ENCODE measurements around the gene ANXA1.
"Not testable (repeated sequence)": the region's sequence is repeated elsewhere in the genome, so short reads cannot be mapped to it uniquely, and the experiment has no call there.

The ANXA1 gene

GRCh38 chr9:73165911-73166310 is 14.2 kb downstream of the ANXA1 start:
- in situ Hi-C loops (cut with MboI; ENCODE audit: low sequenced_read_pairs) = loop anchor here (10.0 kb wide), 1 partner anchor 61 kb away; no protein-coding TSS in a partner anchor

GRCh38 chr9:73166468-73166867 is 14.8 kb downstream of the ANXA1 start:
- in situ Hi-C loops (cut with MboI; ENCODE audit: low sequenced_read_pairs) = loop anchor here (10.0 kb wide), 1 partner anchor 62 kb away; no protein-coding TSS in a partner anchor

DNA sequence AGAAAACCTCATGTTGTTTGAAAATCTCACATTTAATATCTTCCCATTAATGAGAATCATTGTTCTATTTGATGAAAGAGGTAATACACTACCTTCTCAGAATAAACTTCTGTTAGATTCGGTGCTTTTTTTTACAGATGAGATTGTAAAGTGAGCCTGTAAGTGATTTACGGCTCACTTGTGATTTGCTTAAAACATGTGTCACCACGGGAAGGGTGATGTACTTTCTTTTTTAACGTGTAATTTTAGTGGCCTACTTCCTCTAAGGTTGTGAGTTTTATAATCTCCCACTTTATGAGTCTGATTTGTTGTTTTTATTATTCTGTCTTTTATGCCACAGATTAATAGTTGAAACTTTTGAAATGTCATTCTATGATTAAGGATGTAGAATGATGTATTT is 15.9 kb downstream of the ANXA1 start:
- in situ Hi-C loops (cut with MboI; ENCODE audit: low sequenced_read_pairs) = loop anchor here (10.0 kb wide), 1 partner anchor 63 kb away; no protein-coding TSS in a partner anchor

DNA sequence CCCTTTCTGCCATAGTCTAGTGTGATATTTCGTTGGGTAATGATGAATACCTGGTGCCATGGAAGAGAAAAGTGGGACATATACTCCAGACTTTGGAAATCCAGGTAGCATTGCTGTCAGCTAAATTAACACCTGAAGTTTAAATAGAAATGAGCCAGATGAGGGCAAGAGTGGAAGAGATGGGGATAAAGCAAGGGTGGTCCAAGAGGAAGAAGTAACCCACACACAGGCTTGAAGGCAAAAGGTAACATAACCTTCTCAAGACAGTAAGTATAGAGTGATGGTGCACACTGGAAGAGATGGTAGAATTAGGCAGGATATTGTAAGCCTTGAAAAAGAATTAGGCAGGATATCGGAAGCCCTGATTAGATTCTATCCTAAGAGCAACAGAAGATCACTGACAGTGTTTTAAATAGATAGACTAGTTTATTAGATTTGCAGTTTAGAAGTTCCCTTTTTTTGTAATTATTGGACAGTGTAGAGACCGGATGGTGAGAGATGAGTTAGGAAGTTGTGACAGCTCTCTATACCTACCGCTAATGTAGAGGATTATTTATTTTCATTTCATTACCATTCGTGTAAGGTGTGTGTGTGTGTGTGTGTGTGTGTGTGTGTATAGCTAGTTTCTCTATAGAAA is 16.8 kb downstream of the ANXA1 start:
- in situ Hi-C loops (cut with MboI; ENCODE audit: low sequenced_read_pairs) = loop anchor here (10.0 kb wide), 1 partner anchor 64 kb away; no protein-coding TSS in a partner anchor

DNA sequence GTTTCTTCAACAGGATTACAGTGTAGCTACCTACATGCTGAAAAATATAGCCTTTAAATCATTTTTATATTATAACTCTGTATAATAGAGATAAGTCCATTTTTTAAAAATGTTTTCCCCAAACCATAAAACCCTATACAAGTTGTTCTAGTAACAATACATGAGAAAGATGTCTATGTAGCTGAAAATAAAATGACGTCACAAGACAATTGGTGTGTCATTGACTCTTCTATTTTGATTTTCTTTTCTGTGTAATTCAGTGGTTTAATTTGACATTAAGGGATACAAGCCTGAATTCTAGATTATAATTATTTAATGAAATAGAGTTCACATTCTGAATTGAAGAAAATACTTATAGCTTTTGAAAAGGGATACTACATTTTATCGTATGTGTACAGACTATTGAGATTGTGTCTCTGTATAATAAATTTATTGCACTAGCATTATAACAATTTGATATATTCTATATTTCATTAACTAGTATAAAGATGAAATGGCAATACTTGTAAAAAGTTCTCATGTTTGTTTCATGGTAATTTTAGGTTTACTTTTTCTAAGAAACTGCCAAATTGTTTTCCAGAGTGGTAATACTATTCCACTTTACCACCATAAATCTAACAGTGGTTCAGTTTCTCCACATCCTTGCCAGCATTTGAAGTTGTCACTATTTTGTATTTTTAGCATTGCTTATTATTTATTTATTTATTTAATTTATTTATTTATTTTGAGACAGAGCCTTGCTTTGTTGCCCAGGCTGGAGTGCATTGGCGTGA is 18.7 kb downstream of the ANXA1 start:
- in situ Hi-C loops (cut with MboI; ENCODE audit: low sequenced_read_pairs) = no loop called here

DNA sequence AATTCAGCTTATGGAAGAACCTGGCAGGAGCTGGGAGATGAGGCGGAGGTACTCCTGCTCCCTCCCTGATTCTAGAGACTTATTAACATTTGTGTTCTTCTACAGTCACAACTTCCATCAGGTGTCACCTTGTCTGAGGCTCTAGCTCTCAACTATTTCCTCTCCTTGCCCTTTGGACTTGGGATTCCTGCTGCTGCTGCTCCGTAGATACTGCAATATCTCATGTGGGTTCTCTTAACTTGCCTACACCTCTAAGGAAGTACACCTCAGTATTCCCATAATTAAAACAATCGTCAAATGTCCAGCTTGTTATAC is 21.2 kb downstream of the ANXA1 start:
- in situ Hi-C loops (cut with MboI; ENCODE audit: low sequenced_read_pairs) = no loop called here

- in situ Hi-C loops (cut with MboI; ENCODE audit: low sequenced_read_pairs) = no loop called here
Observed at GRCh38 chr9:73173557-73174329, 22.1 kb downstream of the ANXA1 start.

- in situ Hi-C loops (cut with MboI; ENCODE audit: low sequenced_read_pairs) = no loop called here
Observed at GRCh38 chr9:73174330-73174980, 22.8 kb downstream of the ANXA1 start.

GRCh38 chr9:73176450-73176875 is 24.8 kb downstream of the ANXA1 start:
- in situ Hi-C loops (cut with MboI; ENCODE audit: low sequenced_read_pairs) = no loop called here

- in situ Hi-C loops (cut with MboI; ENCODE audit: low sequenced_read_pairs) = no loop called here
Observed at GRCh38 chr9:73178044-73178443, 26.4 kb downstream of the ANXA1 start.

GRCh38 chr9:73179589-73179988 is 27.9 kb downstream of the ANXA1 start:
- in situ Hi-C loops (cut with MboI; ENCODE audit: low sequenced_read_pairs) = no loop called here

GRCh38 chr9:73180403-73180802 is 28.7 kb downstream of the ANXA1 start:
- in situ Hi-C loops (cut with MboI; ENCODE audit: low sequenced_read_pairs) = no loop called here

- in situ Hi-C loops (cut with MboI; ENCODE audit: low sequenced_read_pairs) = no loop called here
Observed at GRCh38 chr9:73182928-73183327, 31.3 kb downstream of the ANXA1 start.

GRCh38 chr9:73183428-73183827 is 31.8 kb downstream of the ANXA1 start:
- in situ Hi-C loops (cut with MboI; ENCODE audit: low sequenced_read_pairs) = no loop called here

GRCh38 chr9:73183917-73184861 is 32.5 kb downstream of the ANXA1 start:
- in situ Hi-C loops (cut with MboI; ENCODE audit: low sequenced_read_pairs) = no loop called here

GRCh38 chr9:73191109-73191508 is 39.4 kb downstream of the ANXA1 start:
- in situ Hi-C loops (cut with MboI; ENCODE audit: low sequenced_read_pairs) = not testable (repeated sequence)

- in situ Hi-C loops (cut with MboI; ENCODE audit: low sequenced_read_pairs) = no loop called here
Observed at GRCh38 chr9:73194284-73194683, 42.6 kb downstream of the ANXA1 start.

DNA sequence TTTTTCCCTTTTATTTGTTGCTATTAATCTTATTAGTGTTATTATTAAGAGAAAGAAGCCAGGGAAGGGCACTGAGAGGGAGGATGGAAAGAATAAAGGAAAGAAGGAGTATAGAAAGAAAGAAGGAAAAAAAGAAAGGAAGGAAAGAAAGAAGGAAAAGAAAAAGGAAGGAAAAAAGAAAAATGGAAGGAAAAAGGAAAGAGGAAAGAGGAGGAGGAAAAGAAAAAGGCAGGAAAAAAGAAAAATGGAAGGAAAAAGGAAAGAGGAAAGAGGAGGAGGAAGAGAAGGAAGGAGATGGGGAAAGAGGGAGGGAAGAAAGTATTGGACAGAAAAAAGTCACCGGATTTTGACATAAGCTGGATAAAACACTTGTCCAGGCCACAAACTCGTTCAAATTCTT is 47.8 kb downstream of the ANXA1 start:
- in situ Hi-C loops (cut with MboI; ENCODE audit: low sequenced_read_pairs) = no loop called here

GRCh38 chr9:73199886-73200285 is 48.2 kb downstream of the ANXA1 start:
- in situ Hi-C loops (cut with MboI; ENCODE audit: low sequenced_read_pairs) = no loop called here
